Nucleus accumbens (tissue), 56 donors: ENCODE measurements around the gene WDR91.

Experiments used
- DNase-seq, 56 donors: peaks; one replicate each; lab custom pipeline; 2025; lab: John Stamatoyannopoulos, UW

The WDR91 gene

GRCh38 chr7:135165862-135166261, 45.5 kb downstream of the WDR91 start:
- DNase-seq: no peak

GRCh38 chr7:135164357-135165061, 46.8 kb downstream of the WDR91 start:
- no peak for DNase-seq

- no peak for DNase-seq
Measured at GRCh38 chr7:135162382-135163001, 48.8 kb downstream of the WDR91 start.

- DNase-seq: no peak
Measured at GRCh38 chr7:135161669-135162068, 49.7 kb downstream of the WDR91 start.

- DNase-seq: no peak
Measured at GRCh38 chr7:135160858-135161653, 50.3 kb downstream of the WDR91 start.

- DNase-seq: no peak
Measured at GRCh38 chr7:135160098-135160857, 51.0 kb downstream of the WDR91 start.

GRCh38 chr7:135159359-135160085, 51.8 kb downstream of the WDR91 start:
- DNase-seq: no peak

GRCh38 chr7:135158874-135159273, 52.5 kb downstream of the WDR91 start:
- no peak for DNase-seq

- DNase-seq: no peak
Measured at GRCh38 chr7:135158141-135158655, 53.1 kb downstream of the WDR91 start.

GRCh38 chr7:135156290-135156689, 55.0 kb downstream of the WDR91 start:
- DNase-seq: no peak

GRCh38 chr7:135154734-135155133, 56.6 kb downstream of the WDR91 start:
- DNase-seq: no peak

GRCh38 chr7:135152442-135152841, 58.9 kb downstream of the WDR91 start:
- DNase-seq: no peak

- no peak for DNase-seq
Measured at GRCh38 chr7:135151533-135151932, 59.8 kb downstream of the WDR91 start.

- DNase-seq: no peak
Measured at GRCh38 chr7:135151132-135151531, 60.2 kb downstream of the WDR91 start.

- DNase-seq: no peak
Measured at GRCh38 chr7:135150072-135150782, 61.1 kb downstream of the WDR91 start.

GRCh38 chr7:135147899-135148721, 63.2 kb downstream of the WDR91 start, which contains the start of gene TMEM140:
TMEM140 (plus strand) TSS chr7:135148072; CDS start chr7:135164442, 16,370 bp downstream.
- DNase-seq: peak in 19 of 56 donors; percentile 15 to 63 (median 33)

GRCh38 chr7:135147341-135147898, 63.9 kb downstream of the WDR91 start:
- DNase-seq: peak in 2 of 56 donors; percentile 24 to 35
